Esophagus muscularis mucosa (tissue), 4 donors: ENCODE data around the gene FAM81A. TPM values are rescaled to one million over a fixed set of nuclear protein-coding genes. Genes with fewer than 3 reads are reported as not detected.

Experiments
- DNase-seq: peaks from one replicate; pipeline ENCODE4 v3.0.0-alpha.2; 2017; ENCODE audit errors: extremely low spot score
- H3K27ac ChIP-seq, 4 donors: fragments of 200-600 bp; sonication (generic); replicated peaks in 1 of 4; 1 replicate in 3 of 4; 2 replicates in 1 of 4; pipeline ENCODE4 v1.5.1; 2016 to 2019; ENCODE audit warnings: mild to moderate bottlenecking in 1 of 4
- H3K27me3 ChIP-seq, 4 donors: fragments of 200-600 bp; sonication (generic); one replicate each; pipeline versions ENCODE4 v1.5.1 to v1.6.0; 2016 to 2019
- H3K36me3 ChIP-seq, 4 donors: fragments of 200-600 bp; sonication (generic); one replicate each; pipeline ENCODE4 v1.5.1; 2016 to 2019
- H3K4me1 ChIP-seq, 4 donors: fragments of 200-600 bp; sonication (generic); one replicate each; pipeline ENCODE4 v1.5.1; 2016 to 2019
- H3K4me3 ChIP-seq, 4 donors: fragments of 200-600 bp; sonication (generic); 1 replicate in 2 of 4; 2 replicates in 2 of 4; pipeline ENCODE4 v1.5.1; 2016 to 2019; ENCODE audit warnings: mild to moderate bottlenecking in 4 of 4, moderate library complexity in 1 of 4
- H3K9me3 ChIP-seq, 4 donors: fragments of 200-600 bp; sonication (generic); 1 replicate in 3 of 4; 2 replicates in 1 of 4; pipeline ENCODE4 v1.5.1; 2016 to 2019
- EP300 ChIP-seq: sonication (generic); formaldehyde crosslinking; IDR thresholded peaks from one replicate; pipeline ENCODE4 v1.6.1; 2017; ENCODE audit warnings: antibody characterized with exemption
- POLR2A ChIP-seq: fragments of 450-650 bp; IDR thresholded peaks from one replicate; pipeline ENCODE4 v1.6.1; 2017; ENCODE audit warnings: antibody characterized with exemption, moderate library complexity, mild to moderate bottlenecking, low read depth
- POLR2AphosphoS5 ChIP-seq, 2 donors: sonication (generic); formaldehyde crosslinking; IDR thresholded peaks; one replicate each; pipeline ENCODE4 v1.6.1; 2017; ENCODE audit warnings: antibody characterized with exemption in 2 of 2
- WGBS: methylation state at CpG from one replicate; pipeline ENCODE4 v1.1.5; 2018; 5-methylcytosine and 5-hydroxymethylcytosine counted together
- intact Hi-C: fragments of 100-400 bp; cut with DNase I; formaldehyde crosslinking; loops from one replicate; pipeline ENCODE4 v1.15.1; 2023
- total RNA-seq, 4 donors: library from RNA; depleted of rRNA; stranded (reverse); fragments of >200 nt; gene quantifications; one replicate each; pipeline versions ENCODE4 v1.1.0 to v1.2.1, GENCODE V29; 2016
- TF ChIP-seq, protein P1 (sequence below), 3 experiments: fragments of 200-600 bp in 2 of 3; fragments of 450-650 bp in 1 of 3; sonication (generic) in 2 of 3; IDR thresholded peaks; one replicate each; pipeline ENCODE4 v1.5.1; 2017 to 2019; ENCODE audit warnings: antibody characterized with exemption in 3 of 3, mild to moderate bottlenecking in 2 of 3, moderate library complexity in 1 of 3

Gene FAM81A
- 1 to 10 TPM in 2 of 4 donors, under 1 TPM in 2; 0.33 to 1.2 (median 0.84) TPM for total RNA-seq

DNA sequence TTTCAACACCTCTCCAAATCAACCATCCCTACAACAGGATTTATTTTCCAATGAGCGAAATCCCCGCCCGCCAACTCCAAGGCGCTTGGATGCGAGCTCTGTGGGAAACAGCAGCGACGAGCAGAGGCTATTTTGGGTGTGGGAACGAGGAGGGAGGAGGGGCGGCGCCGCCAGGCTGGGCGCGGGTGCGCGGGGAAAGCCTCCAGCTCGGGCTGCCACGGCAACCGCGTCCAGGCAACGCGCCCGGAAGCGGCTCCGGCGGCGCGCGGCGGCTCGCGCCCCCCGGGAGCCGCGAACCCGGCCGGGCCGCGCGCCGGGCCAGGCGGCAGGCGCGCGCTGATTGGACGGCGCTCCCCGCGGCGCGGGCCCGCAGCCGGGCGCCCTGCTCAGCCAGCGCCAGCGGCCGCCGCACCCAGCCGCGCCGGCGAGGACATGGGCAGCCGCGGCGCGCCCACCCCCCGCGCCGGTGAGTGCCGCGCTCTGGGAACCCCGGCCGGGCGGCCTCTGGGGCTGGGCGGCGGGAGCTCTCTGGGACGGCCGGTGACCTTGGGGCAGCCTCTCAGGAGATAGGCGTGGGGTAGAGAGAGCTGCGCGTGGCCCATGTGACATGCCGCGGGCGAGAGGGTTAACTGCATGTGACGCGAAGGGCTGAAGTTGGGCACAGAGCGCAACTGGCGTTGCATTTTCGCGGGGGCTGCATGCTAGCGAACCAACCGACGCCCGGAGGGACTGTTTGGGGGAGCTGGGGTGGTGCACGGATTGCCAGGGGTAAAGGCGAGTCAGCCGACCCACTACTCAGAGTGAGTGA lies at the start of gene FAM81A:
Gene FAM81A (plus strand): TSS at position 370 of the 808 bp plus-strand sequence. CDS start 20,441 bp downstream, outside the sequence.
- no peaks in the 10 kb centered on the region for H3K36me3 ChIP-seq
- peak within 1 kb of the TSS; percentile 55 to 71 (median 58) for H3K4me3 ChIP-seq
- no peaks in the 10 kb centered on the region for H3K9me3 ChIP-seq
- H3K27ac ChIP-seq: peak within 1 kb of the TSS in 3 of 4 donors; percentile 33 to 50 (median 34)
- WGBS: under 1% methylated on average over 26 of the region's 96 CpGs
- no peak for TF ChIP-seq POLR2A
- no peak for TF ChIP-seq EP300
- TF ChIP-seq, protein P1, sequence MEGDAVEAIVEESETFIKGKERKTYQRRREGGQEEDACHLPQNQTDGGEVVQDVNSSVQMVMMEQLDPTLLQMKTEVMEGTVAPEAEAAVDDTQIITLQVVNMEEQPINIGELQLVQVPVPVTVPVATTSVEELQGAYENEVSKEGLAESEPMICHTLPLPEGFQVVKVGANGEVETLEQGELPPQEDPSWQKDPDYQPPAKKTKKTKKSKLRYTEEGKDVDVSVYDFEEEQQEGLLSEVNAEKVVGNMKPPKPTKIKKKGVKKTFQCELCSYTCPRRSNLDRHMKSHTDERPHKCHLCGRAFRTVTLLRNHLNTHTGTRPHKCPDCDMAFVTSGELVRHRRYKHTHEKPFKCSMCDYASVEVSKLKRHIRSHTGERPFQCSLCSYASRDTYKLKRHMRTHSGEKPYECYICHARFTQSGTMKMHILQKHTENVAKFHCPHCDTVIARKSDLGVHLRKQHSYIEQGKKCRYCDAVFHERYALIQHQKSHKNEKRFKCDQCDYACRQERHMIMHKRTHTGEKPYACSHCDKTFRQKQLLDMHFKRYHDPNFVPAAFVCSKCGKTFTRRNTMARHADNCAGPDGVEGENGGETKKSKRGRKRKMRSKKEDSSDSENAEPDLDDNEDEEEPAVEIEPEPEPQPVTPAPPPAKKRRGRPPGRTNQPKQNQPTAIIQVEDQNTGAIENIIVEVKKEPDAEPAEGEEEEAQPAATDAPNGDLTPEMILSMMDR (IDR thresholded peaks at IDR 0.05): no peak
- peak; percentile 53 to 62 for TF ChIP-seq POLR2AphosphoS5 (IDR thresholded peaks at IDR 0.05)
- intact Hi-C loops: loop anchor here (5.0 kb wide), 1 partner anchor 66 kb away; the partner anchor contains the start of gene MYO1E
- peak; percentile 93 for DNase-seq
- no peaks in the 10 kb centered on the region for H3K27me3 ChIP-seq
- peaks cover 13 to 24% (median 20%) of the 10 kb centered on the region in 4 donors for H3K4me1 ChIP-seq

GRCh38 chr15:59388670-59389069 lies 49.3 kb upstream of the FAM81A start:
- no peak overlapping the region for H3K27ac ChIP-seq
- H3K4me1 ChIP-seq: no peaks in the 10 kb centered on the region
- no peak overlapping the region for H3K4me3 ChIP-seq
- WGBS: 71% methylated on average over 3 of the region's 3 CpGs
- no peak for TF ChIP-seq EP300
- TF ChIP-seq, protein P1 (IDR thresholded peaks at IDR 0.05): no peak
- TF ChIP-seq POLR2A: no peak
- TF ChIP-seq POLR2AphosphoS5 (IDR thresholded peaks at IDR 0.05): no peak
- no peaks in the 10 kb centered on the region for H3K9me3 ChIP-seq
- intact Hi-C loops: no loop called here
- peaks cover 0 to 8% (median 0%) of the 10 kb centered on the region in 4 donors for H3K36me3 ChIP-seq
- no peaks in the 10 kb centered on the region for H3K27me3 ChIP-seq
- no peak for DNase-seq

DNA sequence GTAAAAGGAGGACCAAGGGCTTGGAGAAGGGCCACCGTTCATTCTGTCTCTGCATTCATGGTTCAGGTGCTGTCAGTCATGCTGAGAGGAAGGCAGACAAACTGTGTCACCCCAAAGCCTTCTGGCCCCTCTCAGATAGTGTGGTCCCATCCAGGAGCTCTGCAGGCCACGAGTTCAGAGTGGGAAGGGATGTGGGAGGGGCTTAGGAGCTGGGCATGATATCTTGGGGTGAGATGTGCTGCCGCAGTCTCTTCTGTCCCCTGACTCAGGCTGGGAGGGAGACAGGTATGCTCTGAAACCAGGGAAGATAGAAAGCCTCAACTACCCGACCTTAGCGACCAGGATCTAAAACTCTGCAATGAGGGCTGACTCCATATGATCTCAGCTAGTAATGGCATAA lies 45.7 kb upstream of the FAM81A start:
- DNase-seq: no peak
- Histone ChIP-seq H3K4me3 (no peak overlapping the region), H3K4me1 (no peaks in the 10 kb centered on the region), H3K27me3 (no peaks in the 10 kb centered on the region), H3K27ac (no peak overlapping the region), H3K36me3 (no peaks in the 10 kb centered on the region), H3K9me3 (no peaks in the 10 kb centered on the region)
- TF ChIP-seq POLR2A (no peak), POLR2AphosphoS5 (IDR thresholded peaks at IDR 0.05) (no peak), EP300 (no peak)
- TF ChIP-seq, protein P1 (IDR thresholded peaks at IDR 0.05): no peak
- intact Hi-C loops: no loop called here
- WGBS: 86% methylated on average over 5 of the region's 5 CpGs

DNA sequence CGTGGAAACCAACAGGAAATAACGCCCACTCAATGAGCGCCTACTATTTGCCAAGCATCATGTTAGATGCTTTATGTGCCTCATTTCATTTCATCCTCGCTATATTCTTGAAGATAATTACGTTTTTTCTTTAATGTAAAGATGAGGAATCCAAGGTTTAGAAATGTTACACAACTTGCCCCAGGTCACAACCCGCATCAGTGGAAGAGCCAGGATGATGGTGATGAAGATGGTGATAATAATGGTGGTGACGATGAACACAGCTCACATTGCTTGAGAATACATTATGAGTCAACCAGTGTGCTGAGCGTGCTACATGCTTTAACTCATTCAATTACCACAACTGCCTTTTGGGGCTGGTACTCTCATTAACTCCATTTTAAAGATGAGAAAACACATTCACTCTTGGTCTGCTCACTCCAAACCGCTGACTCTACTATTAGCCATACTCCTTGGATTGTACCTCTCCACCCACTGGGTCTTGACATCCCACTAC lies 43.8 kb upstream of the FAM81A start:
- Histone ChIP-seq H3K27me3 (no peaks in the 10 kb centered on the region), H3K27ac (no peak overlapping the region), H3K4me3 (no peak overlapping the region), H3K36me3 (no peaks in the 10 kb centered on the region), H3K4me1 (no peaks in the 10 kb centered on the region), H3K9me3 (no peaks in the 10 kb centered on the region)
- no peak for DNase-seq
- TF ChIP-seq, protein P1 (IDR thresholded peaks at IDR 0.05): no peak
- no peak for TF ChIP-seq EP300
- TF ChIP-seq POLR2AphosphoS5 (IDR thresholded peaks at IDR 0.05): no peak
- TF ChIP-seq POLR2A: no peak
- intact Hi-C loops: no loop called here
- 93% methylated on average over 9 of the region's 9 CpGs for WGBS
